UCSD-AML1 (cell line): ENCODE data around the gene RBM4.
"Not testable (repeated sequence)": the region's sequence is repeated elsewhere in the genome, so short reads cannot be mapped to it uniquely, and the experiment has no call there.

Experiments
- DNase-seq: peaks from one replicate; lab custom pipeline; 2025; ENCODE audit not compliant: unreplicated experiment; lab: John Stamatoyannopoulos, UW

RBM4 gene

GRCh38 chr11:66616379-66617154, 21.9 kb upstream of the RBM4 start, which contains the start of gene RBM14:
TSS of gene RBM14 (plus strand) at chr11:66616630. CDS start at chr11:66616721, 91 bp downstream.
- peak; percentile 98 for DNase-seq

GRCh38 chr11:66617155-66617834, 21.2 kb upstream of the RBM4 start:
- no peak for DNase-seq

DNA sequence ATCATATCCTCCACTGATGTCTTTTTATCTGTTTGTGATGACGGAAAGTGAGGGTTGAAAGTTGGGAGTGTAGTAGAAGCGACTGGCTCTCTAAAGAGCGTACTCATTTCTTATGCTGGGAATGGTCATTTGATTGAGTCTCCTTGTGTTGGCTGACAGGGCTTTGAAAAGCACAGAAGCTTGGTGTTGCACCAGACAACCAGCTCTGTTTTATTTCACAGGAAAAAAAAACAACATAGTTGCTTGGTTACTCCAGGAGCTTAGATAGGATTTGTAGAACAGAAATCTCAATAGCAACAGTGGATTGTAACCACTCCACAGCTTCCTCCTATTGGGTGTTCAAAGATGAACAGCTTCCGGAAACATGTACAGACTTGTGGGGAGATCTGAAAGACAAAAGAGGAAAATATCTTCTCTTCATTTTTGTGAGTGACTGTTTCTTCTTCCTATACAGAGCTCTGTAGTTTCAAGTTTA, 19.4 kb upstream of the RBM4 start:
- no peak for DNase-seq

- DNase-seq, result no peak
These were observed 14.1 kb upstream of the RBM4 start for GRCh38 chr11:66624450-66624849.

- no peak for DNase-seq
These were observed 13.3 kb upstream of the RBM4 start for GRCh38 chr11:66625041-66625751.

DNA sequence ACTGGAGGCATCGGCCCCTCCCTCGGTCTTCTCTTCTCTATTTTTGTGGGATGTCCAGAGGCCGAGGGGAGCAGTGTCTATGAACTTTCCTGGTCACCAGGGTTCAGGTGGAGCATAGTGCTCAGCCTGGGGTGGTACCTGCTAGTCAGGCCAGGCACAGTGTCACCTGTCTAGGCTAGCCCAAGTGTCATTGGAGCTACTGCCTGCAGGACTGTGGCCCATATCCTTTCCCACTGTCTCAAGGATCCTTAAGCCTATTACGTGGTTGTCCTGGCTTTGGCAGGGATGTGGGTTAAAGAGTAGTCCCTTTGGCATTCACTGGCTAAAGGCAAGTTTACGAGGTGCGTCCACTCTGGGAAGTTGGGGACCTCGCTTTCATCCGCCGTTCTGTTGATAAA, 12.8 kb upstream of the RBM4 start:
- no peak for DNase-seq

- DNase-seq, result no peak
These were observed 12.1 kb upstream of the RBM4 start for GRCh38 chr11:66626382-66626781.

DNA sequence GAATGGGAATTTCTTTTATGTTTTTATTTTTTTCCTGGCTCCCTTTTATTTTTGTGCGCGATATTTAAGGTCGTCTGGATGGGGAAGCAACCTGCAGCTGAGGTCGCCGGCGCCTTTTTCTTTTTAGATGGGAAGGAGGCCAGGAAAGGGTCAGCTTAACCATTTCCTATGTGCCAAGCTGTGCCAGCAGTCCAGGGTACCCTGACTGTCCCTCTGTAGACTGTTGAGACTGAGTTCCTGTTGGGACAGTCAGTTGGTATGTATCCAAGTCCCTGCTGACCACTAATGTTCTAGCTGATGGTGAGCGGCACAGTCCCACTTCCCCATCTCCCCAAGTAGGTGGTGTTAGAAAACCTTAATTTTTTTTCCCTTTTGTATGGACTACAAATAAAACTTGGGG, 11.6 kb upstream of the RBM4 start:
- no peak for DNase-seq

- DNase-seq, result no peak
These were observed 10.4 kb upstream of the RBM4 start for GRCh38 chr11:66628061-66628603.

DNA sequence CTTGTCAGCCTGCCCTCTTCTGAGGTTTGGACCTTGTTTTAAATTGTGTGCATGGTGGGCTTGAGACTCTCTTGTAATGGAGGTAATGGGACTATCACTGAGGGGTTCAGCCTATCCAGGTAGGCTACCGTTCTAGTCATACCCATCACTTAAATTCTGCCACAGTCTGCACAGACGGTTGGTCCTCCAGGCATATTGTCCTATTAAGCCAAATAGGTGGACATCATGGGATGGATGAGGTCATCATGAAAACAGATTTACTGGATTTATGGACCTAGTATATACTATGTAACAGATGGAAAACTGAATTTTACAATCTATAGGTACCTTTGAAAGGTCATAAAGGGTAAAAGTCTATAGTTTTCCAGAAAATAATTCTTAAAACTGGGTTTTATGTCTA, 9.1 kb upstream of the RBM4 start:
- DNase-seq, result no peak

GRCh38 chr11:66631883-66632282, 6.6 kb upstream of the RBM4 start:
- DNase-seq, result no peak

DNA sequence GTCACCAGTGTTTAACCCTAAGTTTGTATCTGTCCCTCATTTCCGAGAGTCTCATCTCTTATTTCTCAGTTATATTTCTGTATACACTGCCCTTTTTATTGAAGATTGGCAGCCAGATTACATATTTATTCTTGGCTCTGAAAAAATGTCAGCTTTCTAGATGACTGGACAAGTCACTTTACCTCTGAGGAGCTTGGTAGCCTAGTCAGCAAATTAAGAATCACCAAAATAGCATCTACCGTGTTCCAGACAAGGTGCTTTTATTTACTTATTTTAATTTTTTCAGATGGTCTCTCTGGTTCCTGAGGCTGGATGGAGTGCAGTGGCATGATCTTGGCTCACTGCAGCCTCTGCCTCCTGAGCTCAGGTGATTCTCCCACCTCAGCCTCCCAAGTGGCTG, 5.6 kb upstream of the RBM4 start:
- no peak for DNase-seq

GRCh38 chr11:66636411-66636810, 2.1 kb upstream of the RBM4 start:
- no peak for DNase-seq

DNA sequence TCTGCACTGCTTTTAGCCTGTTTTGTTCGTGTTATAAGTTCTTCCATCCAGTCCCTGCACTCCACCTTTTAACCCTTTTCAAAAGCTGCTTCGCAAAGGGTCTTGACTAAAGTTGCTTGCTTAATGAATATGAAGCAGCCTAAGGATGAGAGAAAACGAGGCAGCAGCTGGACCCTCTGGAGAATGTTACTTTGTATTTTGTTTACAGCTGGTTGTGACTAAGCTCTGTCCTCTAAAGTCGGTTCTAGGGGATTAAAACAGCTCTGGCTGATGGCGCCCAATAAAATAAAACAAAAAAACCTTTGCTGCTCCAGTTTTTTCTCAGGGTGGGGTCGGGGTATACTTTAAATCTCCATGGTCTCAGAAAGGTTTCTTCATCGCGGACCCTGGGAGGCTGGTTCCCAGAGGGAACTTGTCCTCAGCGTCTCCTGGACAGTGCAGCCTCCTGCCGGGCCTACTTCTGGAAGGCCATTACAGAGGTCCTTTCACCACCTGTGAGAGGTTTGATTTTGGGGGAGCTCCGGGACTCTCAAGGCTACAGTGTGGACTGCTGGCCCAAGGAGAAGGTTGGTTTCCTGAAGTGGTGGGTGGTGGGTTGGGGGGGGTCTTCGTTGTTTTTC, 836 bp upstream of the RBM4 start:
- DNase-seq, result no peak

DNA sequence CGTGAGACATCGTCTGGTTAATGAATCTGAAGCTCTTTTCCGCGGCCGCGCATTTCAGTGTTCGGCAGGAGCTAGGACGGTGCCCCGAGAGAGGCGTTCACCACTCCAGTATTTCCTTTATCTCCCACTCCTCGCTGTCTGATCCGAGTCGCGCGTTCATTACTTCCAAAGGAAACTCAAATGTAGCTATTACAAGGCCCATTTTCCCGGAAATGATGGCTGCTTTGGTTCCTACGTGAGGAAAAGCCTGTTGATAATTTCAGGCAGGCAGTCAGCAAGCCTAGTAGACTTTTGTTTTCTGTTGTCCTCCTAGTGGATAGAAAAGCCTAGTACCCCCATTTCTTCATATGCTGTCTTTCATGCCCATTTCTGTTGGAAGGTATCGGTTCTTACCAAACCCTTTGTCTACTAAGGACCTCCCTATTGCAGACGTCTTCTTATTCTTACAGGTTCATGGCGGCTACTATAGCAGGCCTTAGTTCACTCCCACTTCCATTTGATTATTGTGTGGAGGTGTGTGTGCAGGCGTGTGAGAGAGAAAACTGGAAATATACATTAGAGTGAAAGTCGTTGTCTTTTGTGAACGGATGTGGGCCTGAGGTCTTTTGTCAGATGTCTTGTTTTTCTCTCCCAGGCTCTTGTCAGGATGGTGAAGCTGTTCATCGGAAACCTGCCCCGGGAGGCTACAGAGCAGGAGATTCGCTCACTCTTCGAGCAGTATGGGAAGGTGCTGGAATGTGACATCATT, 737 bp downstream of the RBM4 start:
- peak; percentile 47 for DNase-seq

DNA sequence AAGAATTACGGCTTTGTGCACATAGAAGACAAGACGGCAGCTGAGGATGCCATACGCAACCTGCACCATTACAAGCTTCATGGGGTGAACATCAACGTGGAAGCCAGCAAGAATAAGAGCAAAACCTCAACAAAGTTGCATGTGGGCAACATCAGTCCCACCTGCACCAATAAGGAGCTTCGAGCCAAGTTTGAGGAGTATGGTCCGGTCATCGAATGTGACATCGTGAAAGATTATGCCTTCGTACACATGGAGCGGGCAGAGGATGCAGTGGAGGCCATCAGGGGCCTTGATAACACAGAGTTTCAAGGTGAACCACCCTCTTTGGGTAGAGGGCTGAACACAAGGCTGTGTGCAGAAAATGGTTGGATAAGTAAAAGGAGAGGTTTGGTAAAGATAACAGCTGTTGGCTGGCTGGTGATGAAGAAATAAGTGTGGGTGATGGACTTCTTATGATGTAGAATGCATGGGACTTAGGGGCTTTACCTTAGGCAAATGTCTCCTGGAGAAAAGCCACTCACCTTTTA, 1.4 kb downstream of the RBM4 start:
- DNase-seq, result not testable (repeated sequence)

DNA sequence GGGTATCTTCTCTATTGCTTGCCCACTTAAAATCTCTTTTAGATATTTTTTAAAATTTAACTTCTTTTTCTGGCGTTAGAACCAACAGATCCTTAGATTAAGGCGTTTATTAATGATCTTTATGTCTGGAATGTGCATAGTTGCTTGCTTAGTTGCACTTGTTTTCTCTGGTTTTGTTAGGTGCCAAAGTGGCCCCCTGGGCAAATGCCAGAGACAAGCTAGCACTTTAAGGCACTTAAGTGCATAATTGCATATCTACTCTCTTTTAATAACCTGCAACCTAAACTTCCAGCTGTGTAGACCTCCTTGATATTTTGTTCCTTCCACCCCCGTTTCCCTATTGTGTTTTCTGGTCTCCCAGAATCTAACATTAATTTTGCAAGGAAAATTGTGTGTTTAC, 3.3 kb downstream of the RBM4 start:
- DNase-seq, result no peak

DNA sequence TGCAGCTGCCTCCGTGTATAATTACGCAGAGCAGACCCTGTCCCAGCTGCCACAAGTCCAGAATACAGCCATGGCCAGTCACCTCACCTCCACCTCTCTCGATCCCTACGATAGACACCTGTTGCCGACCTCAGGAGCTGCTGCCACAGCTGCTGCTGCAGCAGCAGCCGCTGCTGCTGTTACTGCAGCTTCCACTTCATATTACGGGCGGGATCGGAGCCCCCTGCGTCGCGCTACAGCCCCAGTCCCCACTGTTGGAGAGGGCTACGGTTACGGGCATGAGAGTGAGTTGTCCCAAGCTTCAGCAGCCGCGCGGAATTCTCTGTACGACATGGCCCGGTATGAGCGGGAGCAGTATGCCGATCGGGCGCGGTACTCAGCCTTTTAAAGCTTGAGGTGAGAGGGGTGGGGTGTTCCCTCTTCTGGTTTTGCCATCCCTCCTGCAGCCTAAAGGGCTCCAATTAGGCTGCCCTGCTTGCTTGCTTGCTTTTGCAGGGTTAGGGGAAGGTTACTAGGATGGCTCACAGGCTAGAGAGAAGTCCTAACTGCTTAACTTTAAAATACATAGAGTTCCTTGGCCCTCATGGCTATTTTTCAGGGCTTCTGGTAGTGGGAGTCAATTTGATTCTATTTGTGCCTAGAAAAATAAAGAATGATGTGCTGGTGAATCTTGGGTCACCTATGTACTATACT, 5.4 kb downstream of the RBM4 start:
- no peak for DNase-seq

GRCh38 chr11:66646828-66647227, 8.3 kb downstream of the RBM4 start:
- DNase-seq, result no peak

- DNase-seq, result no peak
These were observed 11.4 kb downstream of the RBM4 start for GRCh38 chr11:66649903-66650302.
